Stimulated activated naive CD4-positive, alpha-beta T cell (primary cell): ENCODE measurements around the gene DARS2.

Source experiments
- DNase-seq, 6 experiments: peaks; one replicate each; lab custom pipeline; 2025; lab: John Stamatoyannopoulos, UW

DARS2 gene

DNA sequence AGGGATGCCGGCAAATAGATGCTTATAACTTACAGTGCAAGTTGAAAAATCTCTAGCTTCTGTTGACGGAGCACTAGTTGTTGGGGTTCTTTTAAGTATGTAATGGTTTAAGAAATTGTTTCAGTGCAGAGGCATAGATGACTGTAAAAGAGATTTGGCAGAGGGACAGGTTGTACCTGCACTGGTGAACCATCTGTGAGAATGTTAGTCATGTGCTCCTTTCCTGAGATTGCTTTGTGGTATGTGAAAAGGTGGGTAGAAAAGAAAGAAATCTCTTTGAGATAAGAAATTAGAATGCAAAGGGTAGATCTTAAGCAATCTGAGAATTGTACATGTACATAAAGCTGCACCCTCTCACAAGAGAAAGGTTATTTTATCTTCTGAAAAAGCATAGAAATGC, 63.2 kb downstream of the DARS2 start:
- no peak for DNase-seq

GRCh38 chr1:173888749-173889148, 64.3 kb downstream of the DARS2 start:
- DNase-seq: no peak

GRCh38 chr1:173889885-173890284, 65.4 kb downstream of the DARS2 start:
- no peak for DNase-seq

DNA sequence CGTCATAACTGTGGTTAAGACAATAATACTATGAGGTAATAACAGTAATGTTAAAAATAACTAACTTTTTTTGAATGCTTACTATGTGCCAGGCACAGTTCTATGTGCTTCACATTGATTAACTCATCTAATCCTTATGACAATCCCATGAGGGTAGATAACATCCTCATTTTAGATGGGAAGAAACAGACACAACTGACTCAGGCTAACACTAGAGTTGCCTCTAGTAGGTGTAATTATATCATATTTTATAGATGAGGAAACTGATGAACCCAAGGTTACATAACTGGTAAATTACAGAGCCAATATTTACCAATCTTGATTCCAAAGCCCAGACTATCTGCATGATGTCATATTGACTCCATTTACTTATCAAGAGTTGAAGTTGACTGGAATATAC, 69.1 kb downstream of the DARS2 start:
- no peak for DNase-seq

DNA sequence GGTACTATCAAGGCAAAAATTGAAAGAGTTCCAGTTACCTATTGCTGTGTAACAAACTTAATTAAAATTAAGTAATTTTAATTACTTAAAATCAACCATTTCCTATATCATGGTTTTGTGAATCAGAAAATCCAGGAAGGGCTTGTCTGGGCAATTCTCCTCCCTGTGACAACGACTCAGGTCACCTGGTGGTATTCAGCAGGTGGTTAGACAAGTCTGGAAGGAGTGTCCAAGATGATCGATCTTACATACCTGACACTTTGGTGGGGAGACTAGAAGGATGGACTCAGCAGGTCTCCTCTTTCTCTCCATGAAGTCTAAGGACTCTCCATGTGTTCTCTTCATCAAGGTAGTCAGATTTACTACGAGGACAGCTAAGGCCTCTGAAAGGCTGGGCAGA, 69.7 kb downstream of the DARS2 start:
- DNase-seq: no peak

- DNase-seq: no peak
Observed at GRCh38 chr1:173900427-173900826, 76.0 kb downstream of the DARS2 start.

- no peak for DNase-seq
Observed at GRCh38 chr1:173900992-173901391, 76.5 kb downstream of the DARS2 start.

DNA sequence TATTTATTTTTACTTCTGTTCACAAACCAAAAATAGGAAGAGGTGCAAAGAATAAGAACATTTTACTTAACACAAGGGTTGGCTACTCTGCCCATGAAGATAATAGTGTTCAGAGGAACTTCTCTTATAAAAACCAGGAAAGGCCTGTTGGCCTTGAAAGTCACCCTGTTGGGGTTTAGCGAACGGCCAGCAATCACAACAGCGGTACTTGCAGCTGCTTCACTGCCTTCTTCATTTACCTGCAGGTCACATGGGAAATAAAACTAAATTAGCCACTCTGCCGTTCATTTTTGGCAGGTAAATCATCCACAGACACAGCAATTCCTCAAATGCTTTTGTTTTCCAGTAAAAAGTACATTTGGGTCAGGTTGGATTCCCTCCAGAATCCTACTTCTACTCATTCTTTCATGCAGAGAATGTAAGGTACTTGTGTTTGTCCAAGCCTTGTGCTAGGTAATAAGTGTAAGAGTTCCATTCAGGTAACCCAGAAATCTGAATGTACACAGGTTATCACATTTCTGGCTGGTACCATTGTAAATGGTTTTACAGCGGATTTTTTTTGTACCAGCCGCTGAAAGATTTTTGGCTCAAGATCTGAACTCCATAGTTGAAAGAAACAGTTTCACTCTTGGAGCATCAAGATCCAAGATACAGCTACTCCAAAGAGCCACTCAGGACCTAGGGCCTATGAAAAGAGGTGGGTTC, 79.5 kb downstream of the DARS2 start:
- DNase-seq: no peak
